Ureter (tissue), 1 donor: ENCODE data around the gene STK38L. TPM values are rescaled to one million over a fixed set of nuclear protein-coding genes. Genes with fewer than 3 reads are reported as not detected.
"Not testable (repeated sequence)": the region's sequence is repeated elsewhere in the genome, so short reads cannot be mapped to it uniquely, and the experiment has no call there.

Experiments used
- DNase-seq: peaks from one replicate; pipeline ENCODE4 v3.0.0-alpha.2; 2020; ENCODE audit warnings: low spot score
- total RNA-seq: library from RNA; stranded (reverse); gene quantifications from one replicate; pipeline ENCODE4 v1.2.4, GENCODE V29; 2023
- donor health status: DM: yes; HTN: yes; CAD: no.

STK38L gene
- total RNA-seq, 1 donor from 2014 or later, result 30.4 TPM

- no peak for DNase-seq
Measured at GRCh38 chr12:27226407-27226929, 17.6 kb upstream of the STK38L start.

GRCh38 chr12:27229367-27229766 is 14.7 kb upstream of the STK38L start:
- no peak for DNase-seq

- not testable (repeated sequence) for DNase-seq
Measured at GRCh38 chr12:27231374-27231773, 12.7 kb upstream of the STK38L start.

- DNase-seq, result no peak
Measured at GRCh38 chr12:27233814-27234213, 10.3 kb upstream of the STK38L start.

GRCh38 chr12:27236498-27236897 is 7.6 kb upstream of the STK38L start:
- no peak for DNase-seq

- DNase-seq, result no peak
Measured at GRCh38 chr12:27237790-27238771, 6.0 kb upstream of the STK38L start.

GRCh38 chr12:27243006-27243405 is 1.1 kb upstream of the STK38L start:
- no peak for DNase-seq

- DNase-seq, result no peak
Measured at GRCh38 chr12:27244689-27245488, 803 bp downstream of the STK38L start.

GRCh38 chr12:27246141-27246540 is 2.1 kb downstream of the STK38L start:
- DNase-seq, result no peak

- no peak for DNase-seq
Measured at GRCh38 chr12:27246774-27247173, 2.7 kb downstream of the STK38L start.

GRCh38 chr12:27252934-27253333 is 8.8 kb downstream of the STK38L start:
- no peak for DNase-seq

GRCh38 chr12:27253347-27253746 is 9.3 kb downstream of the STK38L start:
- no peak for DNase-seq

GRCh38 chr12:27255806-27256205 is 11.7 kb downstream of the STK38L start:
- no peak for DNase-seq

GRCh38 chr12:27257104-27257843 is 13.2 kb downstream of the STK38L start:
- no peak for DNase-seq

- DNase-seq, result no peak
Measured at GRCh38 chr12:27260746-27261145, 16.7 kb downstream of the STK38L start.

- no peak for DNase-seq
Measured at GRCh38 chr12:27261866-27262265, 17.8 kb downstream of the STK38L start.

GRCh38 chr12:27270148-27270547 is 26.1 kb downstream of the STK38L start:
- no peak for DNase-seq

- DNase-seq, result no peak
Measured at GRCh38 chr12:27271206-27271605, 27.1 kb downstream of the STK38L start.

GRCh38 chr12:27272373-27273028 is 28.4 kb downstream of the STK38L start:
- DNase-seq, result no peak

- no peak for DNase-seq
Measured at GRCh38 chr12:27273114-27273513, 29.0 kb downstream of the STK38L start.

GRCh38 chr12:27274706-27275105 is 30.6 kb downstream of the STK38L start:
- DNase-seq, result no peak
